Smooth muscle cell (in vitro differentiated cells): Measurements from ENCODE around the gene STMN3. TPM values are rescaled to one million over a fixed set of nuclear protein-coding genes. Genes with fewer than 3 reads are reported as not detected.
"Not testable (repeated sequence)": the region's sequence is repeated elsewhere in the genome, so short reads cannot be mapped to it uniquely, and the experiment has no call there.

Source experiments
- DNase-seq: peaks from one replicate; lab custom pipeline; 2025; ENCODE audit not compliant: unreplicated experiment; lab: John Stamatoyannopoulos, UW
- H2AFZ ChIP-seq: fragments of 200-600 bp; sonication (generic); 2 replicates; pipeline ENCODE4 v1.6.0; 2016; ENCODE audit warnings: antibody characterized with exemption, low read depth, mild to moderate bottlenecking
- H3F3A ChIP-seq: fragments of 200-600 bp; sonication (generic); 2 replicates; pipeline ENCODE4 v1.6.0; 2017; ENCODE audit warnings: antibody characterized with exemption, low read depth
- H3K27ac ChIP-seq: fragments of 200-600 bp; sonication (generic); 2 replicates; pipeline ENCODE4 v1.5.1; 2016; ENCODE audit warnings: low read depth, mild to moderate bottlenecking
- H3K27me3 ChIP-seq: fragments of 200-600 bp; sonication (generic); 2 replicates; pipeline ENCODE4 v1.6.1; 2016; ENCODE audit warnings: low read depth, mild to moderate bottlenecking
- H3K36me3 ChIP-seq: fragments of 200-600 bp; sonication (generic); 2 replicates; pipeline ENCODE4 v1.5.1; 2016; ENCODE audit warnings: low read depth
- H3K4me1 ChIP-seq: fragments of 200-600 bp; sonication (generic); 2 replicates; pipeline ENCODE4 v1.5.1; 2016; ENCODE audit warnings: low read depth
- H3K4me2 ChIP-seq: fragments of 200-600 bp; sonication (generic); 2 replicates; pipeline ENCODE4 v1.6.0; 2016; ENCODE audit warnings: mild to moderate bottlenecking
- H3K4me3 ChIP-seq: fragments of 200-600 bp; sonication (generic); 2 replicates; pipeline ENCODE4 v1.5.1; 2016; ENCODE audit warnings: mild to moderate bottlenecking
- H3K79me2 ChIP-seq: fragments of 200-600 bp; sonication (generic); 2 replicates; pipeline ENCODE4 v1.6.0; 2016; ENCODE audit warnings: low read depth, mild to moderate bottlenecking
- H3K9ac ChIP-seq: fragments of 200-600 bp; sonication (generic); 2 replicates; pipeline ENCODE4 v1.6.0; 2016; ENCODE audit warnings: low read depth
- H3K9me3 ChIP-seq: fragments of 200-600 bp; sonication (generic); replicated peaks from 2 replicates; pipeline ENCODE4 v1.5.1; 2016; ENCODE audit warnings: low read depth
- H4K20me1 ChIP-seq: fragments of 200-600 bp; sonication (generic); 2 replicates; pipeline ENCODE4 v1.6.0; 2016; ENCODE audit warnings: low read depth
- WGBS: methylation state at CpG from one replicate; pipeline ENCODE4 v1.1.7; 2016; ENCODE audit warnings: low lambda C conversion rate; 5-methylcytosine and 5-hydroxymethylcytosine counted together
- polyA plus RNA-seq: library from polyadenylated mRNA; unstranded; fragments of >200 nt; fragmentation: Nextera tagmentation; extraction: Ambion mirVana; gene quantifications from 2 replicates; pipeline ENCODE4 v1.2.1, GENCODE V29; 2016
- total RNA-seq: library from RNA; depleted of rRNA; stranded (reverse); fragments of >200 nt; gene quantifications from 2 replicates; pipeline ENCODE4 v1.2.3, GENCODE V29; 2014
- TF ChIP-seq, protein P1 (sequence below): fragments of 200-600 bp; sonication (generic); IDR thresholded peaks from 2 replicates; pipeline ENCODE4 v1.5.1; 2017; ENCODE audit warnings: borderline replicate concordance, mild to moderate bottlenecking, antibody characterized with exemption; ENCODE audit not compliant: insufficient read depth, poor library complexity, severe bottlenecking

The STMN3 gene
- total and polyA plus RNA-seq, 2 experiments from 2014 or later, result 4.8 to 10.8 TPM

- no peaks in the 10 kb centered on the region for H3K36me3 ChIP-seq
- no peaks in the 10 kb centered on the region for H4K20me1 ChIP-seq
- no peaks in the 10 kb centered on the region for H3K9me3 ChIP-seq
- no peak overlapping the region for H3K4me3 ChIP-seq
- 89% methylated on average over 15 of the region's 15 CpGs for WGBS
- no peak overlapping the region for H3K27ac ChIP-seq
- H3K27me3 ChIP-seq, result no peaks in the 10 kb centered on the region
- H3K4me1 ChIP-seq, result peaks cover 4% of the 10 kb centered on the region
- no peaks in the 10 kb centered on the region for H3K79me2 ChIP-seq
- H3K4me2 ChIP-seq, result no peak overlapping the region
- no peak overlapping the region for H3K9ac ChIP-seq
- H2AFZ ChIP-seq, result no peak overlapping the region
- no peaks in the 10 kb centered on the region for H3F3A ChIP-seq
- TF ChIP-seq, protein P1, sequence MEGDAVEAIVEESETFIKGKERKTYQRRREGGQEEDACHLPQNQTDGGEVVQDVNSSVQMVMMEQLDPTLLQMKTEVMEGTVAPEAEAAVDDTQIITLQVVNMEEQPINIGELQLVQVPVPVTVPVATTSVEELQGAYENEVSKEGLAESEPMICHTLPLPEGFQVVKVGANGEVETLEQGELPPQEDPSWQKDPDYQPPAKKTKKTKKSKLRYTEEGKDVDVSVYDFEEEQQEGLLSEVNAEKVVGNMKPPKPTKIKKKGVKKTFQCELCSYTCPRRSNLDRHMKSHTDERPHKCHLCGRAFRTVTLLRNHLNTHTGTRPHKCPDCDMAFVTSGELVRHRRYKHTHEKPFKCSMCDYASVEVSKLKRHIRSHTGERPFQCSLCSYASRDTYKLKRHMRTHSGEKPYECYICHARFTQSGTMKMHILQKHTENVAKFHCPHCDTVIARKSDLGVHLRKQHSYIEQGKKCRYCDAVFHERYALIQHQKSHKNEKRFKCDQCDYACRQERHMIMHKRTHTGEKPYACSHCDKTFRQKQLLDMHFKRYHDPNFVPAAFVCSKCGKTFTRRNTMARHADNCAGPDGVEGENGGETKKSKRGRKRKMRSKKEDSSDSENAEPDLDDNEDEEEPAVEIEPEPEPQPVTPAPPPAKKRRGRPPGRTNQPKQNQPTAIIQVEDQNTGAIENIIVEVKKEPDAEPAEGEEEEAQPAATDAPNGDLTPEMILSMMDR, result no peak
- no peak for DNase-seq
These were observed 17.6 kb downstream of the STMN3 start for GRCh38 chr20:63635431-63636141.

- TF ChIP-seq, protein P1, result no peak
- Histone ChIP-seq H3K27ac (no peak overlapping the region), H3K4me3 (no peak overlapping the region), H4K20me1 (no peaks in the 10 kb centered on the region), H3K79me2 (no peaks in the 10 kb centered on the region), H3F3A (no peaks in the 10 kb centered on the region), H2AFZ (no peak overlapping the region), H3K9me3 (no peaks in the 10 kb centered on the region), H3K9ac (no peak overlapping the region), H3K4me2 (no peak overlapping the region), H3K27me3 (no peaks in the 10 kb centered on the region), H3K4me1 (peaks cover 4% of the 10 kb centered on the region), H3K36me3 (no peaks in the 10 kb centered on the region)
- WGBS, result 92% methylated on average over 9 of the region's 9 CpGs
- no peak for DNase-seq
These were observed 19.5 kb downstream of the STMN3 start for GRCh38 chr20:63633732-63634131.

DNA sequence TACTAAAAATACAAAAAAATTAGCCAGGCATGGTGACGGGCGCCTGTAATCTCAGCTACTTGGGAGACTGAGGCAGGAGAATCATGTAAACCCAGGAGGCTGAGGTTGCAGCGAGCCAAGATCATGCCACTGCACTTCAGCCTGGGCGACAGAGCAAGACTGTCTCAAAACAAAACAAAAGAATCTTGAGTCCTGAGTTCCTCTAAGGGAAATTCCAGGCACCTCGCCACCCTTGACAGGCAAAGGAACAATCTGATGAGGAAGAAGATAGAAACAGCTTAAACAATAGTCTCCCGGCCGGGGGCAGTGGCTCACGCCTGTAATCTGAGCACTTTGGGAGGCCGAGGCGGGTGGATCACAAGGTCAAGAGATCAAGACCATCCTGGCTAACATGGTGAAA is 21.8 kb downstream of the STMN3 start:
- not testable (repeated sequence) for H3K4me3 ChIP-seq, H3F3A ChIP-seq, H3K9ac ChIP-seq, H3K9me3 ChIP-seq, H3K79me2 ChIP-seq, H3K27me3 ChIP-seq, H3K27ac ChIP-seq, H3K4me1 ChIP-seq, DNase-seq, H4K20me1 ChIP-seq, H2AFZ ChIP-seq, H3K4me2 ChIP-seq, H3K36me3 ChIP-seq
- WGBS, result 75% methylated on average over 10 of the region's 10 CpGs

DNA sequence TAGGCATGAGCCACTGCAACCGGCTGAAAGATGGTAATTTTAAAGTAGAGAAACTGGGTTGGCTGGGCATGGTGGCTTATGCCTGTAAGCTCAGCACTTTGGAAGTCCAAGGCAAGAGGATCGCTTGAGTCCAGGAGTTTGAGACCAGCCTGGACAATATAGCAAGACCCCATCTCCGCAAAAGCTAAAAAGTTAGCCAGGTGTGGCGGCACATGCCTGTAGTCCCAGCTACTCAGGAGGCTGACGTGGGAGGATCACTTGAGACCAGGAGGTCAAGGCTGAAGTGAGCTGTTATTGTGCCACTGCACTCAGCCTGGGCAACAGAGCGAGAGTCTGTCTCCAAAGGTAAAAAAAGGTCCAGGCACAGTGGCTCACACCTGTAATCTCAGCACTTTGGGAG is 22.3 kb downstream of the STMN3 start:
- WGBS, result 96% methylated on average over 6 of the region's 6 CpGs

More for the DNA sequence above, 22.3 kb downstream of the STMN3 start:
- H3F3A ChIP-seq, H3K4me3 ChIP-seq, H2AFZ ChIP-seq, H3K9me3 ChIP-seq, DNase-seq, H3K9ac ChIP-seq, H3K4me2 ChIP-seq, H4K20me1 ChIP-seq, H3K27ac ChIP-seq, H3K27me3 ChIP-seq, H3K36me3 ChIP-seq, H3K4me1 ChIP-seq: not testable (repeated sequence)
- peaks cover 10% of the 10 kb centered on the region for H3K79me2 ChIP-seq
